DND-41 (cell line): ENCODE results near the gene LRRC27.
A peak's percentile ranks its signal among the peaks of the same experiment; 100 is the strongest.
"Not testable (repeated sequence)": the region's sequence is repeated elsewhere in the genome, so short reads cannot be mapped to it uniquely, and the experiment has no call there.

Experiments
- ATAC-seq: fragments of 200-7000 bp; cut with Tn5 transposase; 3 replicates; pipeline ENCODE4 v1.9.1; 2021; ENCODE audit warnings: low read depth; ENCODE audit not compliant: insufficient read depth
- DNase-seq: peaks from one replicate; pipeline ENCODE4 v3.0.0-alpha.2; 2020
- H2AFZ ChIP-seq: 2 replicates; pipeline ENCODE4 v1.6.0; 2012; ENCODE audit warnings: low read depth, low read length
- H3K27ac ChIP-seq: 2 replicates; pipeline ENCODE4 v1.5.1; 2012; ENCODE audit warnings: low read length, inconsistent platforms
- H3K27me3 ChIP-seq: fragments of 200-600 bp; sonication (generic); 2 replicates; pipeline ENCODE4 v1.6.0; 2012; ENCODE audit warnings: low read length, mild to moderate bottlenecking, inconsistent platforms; ENCODE audit not compliant: insufficient read depth, poor library complexity
- H3K36me3 ChIP-seq: 2 replicates; pipeline ENCODE4 v1.5.1; 2012; ENCODE audit warnings: low read length, inconsistent platforms; ENCODE audit not compliant: insufficient read depth
- H3K4me1 ChIP-seq: 2 replicates; pipeline ENCODE4 v1.5.1; 2012; ENCODE audit warnings: mild to moderate bottlenecking, low read length; ENCODE audit not compliant: insufficient read depth
- H3K4me2 ChIP-seq: 2 replicates; pipeline ENCODE4 v1.6.0; 2012; ENCODE audit warnings: mild to moderate bottlenecking, moderate library complexity, low read length, inconsistent platforms; ENCODE audit not compliant: insufficient read depth
- H3K4me3 ChIP-seq, 2 experiments: fragments of 200-600 bp in 1 of 2; shearing (Covaris generic) in 1 of 2; 2 replicates each; pipeline ENCODE4 v1.5.1; 2012 to 2016; ENCODE audit warnings: inconsistent platforms in 2 of 2, low read length in 2 of 2, mild to moderate bottlenecking in 2 of 2, low read depth in 1 of 2, moderate library complexity in 1 of 2
- H3K79me2 ChIP-seq: 2 replicates; pipeline ENCODE4 v1.6.0; 2012; ENCODE audit warnings: low read length, inconsistent platforms; ENCODE audit not compliant: insufficient read depth
- H3K9ac ChIP-seq: 2 replicates; pipeline ENCODE4 v1.6.0; 2012; ENCODE audit warnings: low read depth, mild to moderate bottlenecking, inconsistent platforms, low read length, moderate library complexity
- H3K9me3 ChIP-seq: 2 replicates; pipeline ENCODE4 v1.5.1; 2012; ENCODE audit warnings: low read length, moderate library complexity, mild to moderate bottlenecking, inconsistent platforms; ENCODE audit not compliant: insufficient read depth, severe bottlenecking
- H4K20me1 ChIP-seq: 2 replicates; pipeline ENCODE4 v1.6.0; 2012; ENCODE audit warnings: low read length; ENCODE audit not compliant: insufficient read depth
- CTCF ChIP-seq: IDR thresholded peaks from 2 replicates; pipeline ENCODE4 v1.5.1; 2012; ENCODE audit warnings: borderline replicate concordance, low read length, moderate library complexity, mild to moderate bottlenecking; ENCODE audit not compliant: poor library complexity, severe bottlenecking; ENCODE audit errors: extremely low read depth
- EZH2 ChIP-seq: IDR thresholded peaks from 3 replicates; pipeline ENCODE4 v1.6.1; 2012; ENCODE audit warnings: borderline replicate concordance, low read depth, mild to moderate bottlenecking, moderate library complexity, low read length, inconsistent platforms; ENCODE audit not compliant: severe bottlenecking

LRRC27 gene

GRCh38 chr10:132385721-132386418, 53.9 kb downstream of the LRRC27 start:
- no peak for TF ChIP-seq CTCF
- TF ChIP-seq EZH2: no peak
- H3K4me3 ChIP-seq: no peak overlapping the region
- ATAC-seq (no peak), DNase-seq (no peak)
- no peak overlapping the region for H3K27ac ChIP-seq
- H3K9me3 ChIP-seq: no peaks in the 10 kb centered on the region
- 0 out of 2 replicates have a peak, but pooled peaks cover 5% of the 10 kb centered on the region for H4K20me1 ChIP-seq
- no peaks in the 10 kb centered on the region for H3K27me3 ChIP-seq
- no peaks in the 10 kb centered on the region for H3K36me3 ChIP-seq
- no peaks in the 10 kb centered on the region for H3K79me2 ChIP-seq
- H3K4me1 ChIP-seq: peaks cover 6% of the 10 kb centered on the region
- no peak overlapping the region for H3K4me2 ChIP-seq
- H3K9ac ChIP-seq: no peak overlapping the region
- no peak overlapping the region for H2AFZ ChIP-seq

GRCh38 chr10:132386419-132386831, 54.4 kb downstream of the LRRC27 start:
- no peak for ATAC-seq
- Histone ChIP-seq H3K79me2 (no peaks in the 10 kb centered on the region), H4K20me1 (0 out of 2 replicates have a peak, but pooled peaks cover 5% of the 10 kb centered on the region), H3K27ac (no peak overlapping the region), H3K4me1 (peaks cover 6% of the 10 kb centered on the region), H3K4me3 (no peak overlapping the region), H3K9ac (no peak overlapping the region), H3K4me2 (no peak overlapping the region), H3K27me3 (no peaks in the 10 kb centered on the region), H3K9me3 (no peaks in the 10 kb centered on the region), H2AFZ (no peak overlapping the region), H3K36me3 (no peaks in the 10 kb centered on the region)
- TF ChIP-seq CTCF (no peak), EZH2 (no peak)
- no peak for DNase-seq

GRCh38 chr10:132386896-132387295, 54.9 kb downstream of the LRRC27 start:
- H2AFZ ChIP-seq, H3K4me3 ChIP-seq, H3K27me3 ChIP-seq, DNase-seq, H3K27ac ChIP-seq, H3K4me2 ChIP-seq, ATAC-seq, H3K9me3 ChIP-seq, H3K79me2 ChIP-seq, H3K36me3 ChIP-seq, H4K20me1 ChIP-seq, H3K9ac ChIP-seq, H3K4me1 ChIP-seq: not testable (repeated sequence)

- peak overlapping the region; percentile 50 for H2AFZ ChIP-seq
- H3K4me3 ChIP-seq: peak overlapping the region in 1 of 2 experiments; percentile 4; a peak in 1 of 4 replicates
- TF ChIP-seq CTCF (peak; percentile 84), EZH2 (no peak)
- 0 out of 2 replicates have a peak, but pooled peaks cover 5% of the 10 kb centered on the region for H4K20me1 ChIP-seq
- H3K4me1 ChIP-seq: peaks cover 6% of the 10 kb centered on the region
- peak overlapping the region; percentile 14; the same call in 1 of the 2 replicates for H3K27ac ChIP-seq
- H3K27me3 ChIP-seq: no peaks in the 10 kb centered on the region
- peak overlapping the region; percentile 44 for H3K4me2 ChIP-seq
- no peaks in the 10 kb centered on the region for H3K79me2 ChIP-seq
- ATAC-seq (peak; percentile 82), DNase-seq (peak; percentile 75)
- H3K9me3 ChIP-seq: no peaks in the 10 kb centered on the region
- H3K36me3 ChIP-seq: no peaks in the 10 kb centered on the region
- peak overlapping the region; percentile 17; the same call in 1 of the 2 replicates for H3K9ac ChIP-seq
Observed at GRCh38 chr10:132387764-132388210, 55.8 kb downstream of the LRRC27 start.
